HepG2 (cell line): ENCODE results near the gene CD163L1. TPM values are rescaled to one million over a fixed set of nuclear protein-coding genes. Genes with fewer than 3 reads are reported as not detected.

Experiments used
- ARID2 ChIP-seq: sonication (generic); formaldehyde crosslinking; IDR thresholded peaks from 2 replicates; pipeline ENCODE4 v1.8.1; 2022; ENCODE audit warnings: mild to moderate bottlenecking, missing genetic modification reagents, borderline replicate concordance
- ATM ChIP-seq: fragments of 450-650 bp; IDR thresholded peaks from 2 replicates; pipeline ENCODE4 v1.7.1; 2017; ENCODE audit warnings: mild to moderate bottlenecking, borderline replicate concordance
- E2F1 ChIP-seq: sonication (generic); formaldehyde crosslinking; IDR thresholded peaks from 2 replicates; pipeline ENCODE4 v1.5.0; 2020; ENCODE audit warnings: missing genetic modification reagents
- ELK4 ChIP-seq: sonication (generic); formaldehyde crosslinking; IDR thresholded peaks from 2 replicates; pipeline ENCODE4 v1.9.0; 2021; ENCODE audit warnings: missing genetic modification reagents, borderline replicate concordance
- GABPA ChIP-seq, 2 experiments: IDR thresholded peaks; 2 replicates each; pipeline ENCODE4 v1.6.1; 2011 to 2016; ENCODE audit warnings: low read depth in 2 of 2, low read length in 1 of 2, missing biosample characterization in 1 of 2, missing genetic modification characterization in 1 of 2
- GABPB1 ChIP-seq: IDR thresholded peaks from 2 replicates; pipeline ENCODE4 v1.6.1; 2016; ENCODE audit warnings: mild to moderate bottlenecking, missing genetic modification reagents, moderate library complexity, missing compliant biosample characterization
- GATAD2A ChIP-seq: IDR thresholded peaks from 2 replicates; pipeline ENCODE4 v1.6.1; 2016
- GPBP1L1 ChIP-seq: sonication (generic); formaldehyde crosslinking; IDR thresholded peaks from 2 replicates; pipeline ENCODE4 v1.5.0; 2020; ENCODE audit warnings: mild to moderate bottlenecking, missing genetic modification reagents
- HOXA7 ChIP-seq: sonication (generic); formaldehyde crosslinking; IDR thresholded peaks from 2 replicates; pipeline ENCODE4 v1.8.1; 2022; ENCODE audit warnings: mild to moderate bottlenecking, missing genetic modification reagents, moderate library complexity
- JARID2 ChIP-seq: sonication (generic); formaldehyde crosslinking; IDR thresholded peaks from 2 replicates; pipeline ENCODE4 v1.8.1; 2023; ENCODE audit warnings: missing genetic modification reagents, inconsistent platforms; ENCODE audit not compliant: insufficient replicate concordance
- PCBP1 ChIP-seq: fragments of 200-400 bp; formaldehyde crosslinking; IDR thresholded peaks from 2 replicates; pipeline ENCODE4 v1.6.1; 2017; ENCODE audit warnings: mild to moderate bottlenecking, low read depth, low read length, borderline replicate concordance
- RBFOX2 ChIP-seq: fragments of 200-400 bp; formaldehyde crosslinking; IDR thresholded peaks from 2 replicates; pipeline ENCODE4 v1.6.1; 2017; ENCODE audit warnings: low read depth, mild to moderate bottlenecking, low read length
- RFX3 ChIP-seq: IDR thresholded peaks from 2 replicates; pipeline ENCODE4 v1.6.1; 2016; ENCODE audit warnings: missing biosample characterization, missing genetic modification reagents
- SMYD3 ChIP-seq: sonication (generic); formaldehyde crosslinking; IDR thresholded peaks from 2 replicates; pipeline ENCODE4 v1.8.1; 2023; ENCODE audit warnings: mild to moderate bottlenecking, missing genetic modification reagents
- STAG1 ChIP-seq: sonication (generic); formaldehyde crosslinking; IDR thresholded peaks from 2 replicates; pipeline ENCODE4 v1.4.0; 2020; ENCODE audit warnings: missing genetic modification reagents
- TAF1 ChIP-seq: sonication (generic); formaldehyde crosslinking; IDR thresholded peaks from 2 replicates; pipeline ENCODE4 v1.4.0; 2020; ENCODE audit warnings: missing genetic modification reagents
- TOE1 ChIP-seq: sonication (generic); formaldehyde crosslinking; IDR thresholded peaks from 2 replicates; pipeline ENCODE4 v1.4.0; 2020; ENCODE audit warnings: mild to moderate bottlenecking, missing genetic modification reagents
- ZMYM4 ChIP-seq: sonication (generic); formaldehyde crosslinking; IDR thresholded peaks from 2 replicates; pipeline ENCODE4 v1.8.1; 2023; ENCODE audit warnings: mild to moderate bottlenecking, missing genetic modification reagents
- ZNF160 ChIP-seq: sonication (generic); formaldehyde crosslinking; IDR thresholded peaks from 2 replicates; pipeline ENCODE4 v1.8.0; 2022; ENCODE audit warnings: mild to moderate bottlenecking, inconsistent platforms, missing genetic modification reagents
- ZNF451 ChIP-seq: sonication (generic); formaldehyde crosslinking; IDR thresholded peaks from 2 replicates; pipeline ENCODE4 v1.5.0; 2020; ENCODE audit warnings: mild to moderate bottlenecking, missing genetic modification reagents
- ZNF7 ChIP-seq: IDR thresholded peaks from 2 replicates; pipeline ENCODE4 v1.6.1; 2016; ENCODE audit warnings: missing biosample characterization, missing genetic modification reagents
- ZNF800 ChIP-seq: sonication (generic); formaldehyde crosslinking; IDR thresholded peaks from 2 replicates; pipeline ENCODE4 v1.4.0; 2020; ENCODE audit warnings: missing genetic modification reagents
- ZNF841 ChIP-seq: sonication (generic); formaldehyde crosslinking; IDR thresholded peaks from 2 replicates; pipeline ENCODE4 v1.8.1; 2023; ENCODE audit warnings: missing genetic modification reagents, borderline replicate concordance
- polyA plus RNA-seq, 8 experiments: library from polyadenylated mRNA; depleted of rRNA in 3 of 8; stranded (reverse) in 7 of 8; unstranded in 1 of 8; fragments of >200 nt; fragmentation: Illumina TruSeq in 4 of 8; extraction: Trizol in 4 of 8; gene quantifications; 2 replicates each; pipeline versions ENCODE4 v1.2.1 to v1.2.3, GENCODE V29; 2011 to 2016; ENCODE audit warnings: low read depth in 4 of 8, missing spikeins in 1 of 8, mixed read lengths in 1 of 8; ENCODE audit not compliant: insufficient read depth in 1 of 8
- total RNA-seq, 5 experiments: library from RNA; depleted of rRNA; stranded (reverse); fragments of >200 nt; fragmentation: Illumina TruSeq; extraction: Trizol; gene quantifications; 2 replicates each; pipeline ENCODE4 v1.2.3, GENCODE V29; 2016; ENCODE audit warnings: low read depth in 1 of 5

CD163L1 gene
- total and polyA plus RNA-seq, 2 of the 13 experiments (the other 11 are each of a cell fraction or from before 2014, with no cell fraction given): 3.4 to 6.8 TPM

GRCh38 chr12:7369274-7369729 is 74.7 kb downstream of the CD163L1 start (continued):
- TF ChIP-seq E2F1 (no peak), GPBP1L1 (CRISPR knock-in tag) (no peak), PCBP1 (no peak), HOXA7 (CRISPR knock-in tag) (no peak), ZMYM4 (CRISPR knock-in tag) (peak; percentile 64; the same call in 1 of the 2 replicates), SMYD3 (no peak), TOE1 (no peak), ARID2 (CRISPR knock-in tag) (no peak), STAG1 (CRISPR knock-in tag) (no peak), TAF1 (CRISPR knock-in tag) (peak; percentile 46; the same call in 1 of the 2 replicates), ZNF7 (CRISPR knock-in tag) (no peak), GATAD2A (CRISPR knock-in tag) (no peak), RFX3 (CRISPR knock-in tag) (no peak), GABPA (IDR thresholded peaks at IDR 0.05; ENCODE audit: low read depth, low read length) (peak; percentile 44; the same call in 1 of the 2 replicates), GABPA (CRISPR knock-in tag; IDR thresholded peaks at IDR 0.05; ENCODE audit: low read depth) (peak; percentile 91), ZNF160 (no peak), ELK4 (CRISPR knock-in tag) (no peak), GABPB1 (CRISPR knock-in tag) (peak; percentile 89), ZNF451 (CRISPR knock-in tag) (no peak), ZNF800 (CRISPR knock-in tag) (no peak), ZNF841 (CRISPR knock-in tag) (no peak), ATM (no peak), RBFOX2 (no peak), JARID2 (no peak)
